Activated T-cell treated with anti-CD3 and anti-CD28 coated beads, Interleukin-2, amount 50 U/mL, for 1 hour (primary cell): ENCODE measurements around the gene ZBTB12.
A peak's percentile ranks its signal among the peaks of the same experiment; 100 is the strongest.

Source experiments
- DNase-seq: peaks from one replicate; pipeline ENCODE4 v3.0.0-alpha.2; 2020

The ZBTB12 gene

GRCh38 chr6:31896856-31897611 is 4.9 kb downstream of the ZBTB12 start:
- DNase-seq = peak; percentile 39

GRCh38 chr6:31896493-31896855 is 5.4 kb downstream of the ZBTB12 start:
- no peak for DNase-seq

- no peak for DNase-seq
Observed at GRCh38 chr6:31892821-31893220, 9.1 kb downstream of the ZBTB12 start.

GRCh38 chr6:31889331-31889972 is 12.4 kb downstream of the ZBTB12 start:
- DNase-seq = no peak

- DNase-seq = peak; percentile 70
Observed at GRCh38 chr6:31888276-31889258, 13.3 kb downstream of the ZBTB12 start.

GRCh38 chr6:31887173-31888007 is 14.5 kb downstream of the ZBTB12 start:
- no peak for DNase-seq

- DNase-seq = no peak
Observed at GRCh38 chr6:31886541-31886991, 15.3 kb downstream of the ZBTB12 start.

GRCh38 chr6:31884528-31885035 is 17.3 kb downstream of the ZBTB12 start:
- DNase-seq = no peak

GRCh38 chr6:31883676-31884075 is 18.2 kb downstream of the ZBTB12 start:
- DNase-seq = no peak

- DNase-seq = no peak
Observed at GRCh38 chr6:31882344-31882743, 19.5 kb downstream of the ZBTB12 start.

GRCh38 chr6:31881136-31881859 is 20.6 kb downstream of the ZBTB12 start:
- DNase-seq = no peak

- no peak for DNase-seq
Observed at GRCh38 chr6:31880616-31881015, 21.3 kb downstream of the ZBTB12 start.

- DNase-seq = no peak
Observed at GRCh38 chr6:31879901-31880300, 22.0 kb downstream of the ZBTB12 start.

- DNase-seq = no peak
Observed at GRCh38 chr6:31879143-31879542, 22.7 kb downstream of the ZBTB12 start.

GRCh38 chr6:31878726-31879125 is 23.2 kb downstream of the ZBTB12 start, which contains the start of gene SLC44A4:
TSS of gene SLC44A4 (minus strand) at chr6:31878997. CDS start at chr6:31878980, 17 bp downstream.
- no peak for DNase-seq

- DNase-seq = no peak
Observed at GRCh38 chr6:31878222-31878621, 23.7 kb downstream of the ZBTB12 start.

- no peak for DNase-seq
Observed at GRCh38 chr6:31877651-31878161, 24.2 kb downstream of the ZBTB12 start.

GRCh38 chr6:31877125-31877650 is 24.7 kb downstream of the ZBTB12 start:
- DNase-seq = no peak

GRCh38 chr6:31876357-31876756 is 25.5 kb downstream of the ZBTB12 start:
- no peak for DNase-seq

GRCh38 chr6:31875877-31876276 is 26.0 kb downstream of the ZBTB12 start:
- no peak for DNase-seq
